Thyroid gland (tissue), 4 donors: ENCODE data around the gene ITGA5.

Experiments used
- CTCF ChIP-seq, 6 experiments: fragments of 200-600 bp in 3 of 6; fragments of 450-650 bp in 3 of 6; sonication (generic) in 3 of 6; IDR thresholded peaks; one replicate each; pipeline ENCODE4 v1.5.1; 2016 to 2019; ENCODE audit warnings: antibody characterized with exemption in 6 of 6, mild to moderate bottlenecking in 2 of 6, inconsistent platforms in 1 of 6, moderate library complexity in 1 of 6
- POLR2A ChIP-seq, 2 donors: fragments of 450-650 bp; IDR thresholded peaks; one replicate each; pipeline ENCODE4 v1.6.1; 2017; ENCODE audit warnings: antibody characterized with exemption in 2 of 2, mild to moderate bottlenecking in 2 of 2, moderate library complexity in 1 of 2

- TF ChIP-seq CTCF (IDR thresholded peaks at IDR 0.05) (no peak), POLR2A (IDR thresholded peaks at IDR 0.05) (no peak)
Measured at GRCh38 chr12:54363618-54364017, 55.4 kb downstream of the ITGA5 start.
